BE2C (cell line): ENCODE measurements around the gene LAPTM4A.
A peak's percentile ranks its signal among the peaks of the same experiment; 100 is the strongest.

Source experiments
- DNase-seq: peaks from one replicate; pipeline ENCODE4 v3.0.0-alpha.2; 2020
- H3K27me3 ChIP-seq: fragments of 250-450 bp; sonication (Bioruptor Pico); 2 replicates; pipeline ENCODE4 v1.5.1; 2020; ENCODE audit warnings: mild to moderate bottlenecking
- H3K36me3 ChIP-seq: fragments of 250-450 bp; sonication (Bioruptor Pico); 2 replicates; pipeline ENCODE4 v1.5.1; 2020; ENCODE audit warnings: mild to moderate bottlenecking
- H3K4me1 ChIP-seq: fragments of 250-450 bp; sonication (Bioruptor Pico); 2 replicates; pipeline ENCODE4 v1.5.1; 2020
- H3K4me3 ChIP-seq: 2 replicates; pipeline ENCODE4 v1.5.1; 2011; ENCODE audit warnings: low read depth, low read length
- H3K9me3 ChIP-seq: fragments of 250-450 bp; sonication (Bioruptor Pico); 2 replicates; pipeline ENCODE4 v1.5.1; 2020
- CTCF ChIP-seq: IDR thresholded peaks from 2 replicates; pipeline ENCODE4 v1.5.1; 2012; ENCODE audit warnings: mild to moderate bottlenecking, low read depth, low read length

The LAPTM4A gene

GRCh38 chr2:20072436-20073158 is 21.2 kb upstream of the LAPTM4A start:
- H3K4me1 ChIP-seq, result peaks cover 21% of the 10 kb centered on the region
- no peak for DNase-seq
- no peaks in the 10 kb centered on the region for H3K27me3 ChIP-seq
- no peaks in the 10 kb centered on the region for H3K36me3 ChIP-seq
- no peak for TF ChIP-seq CTCF
- H3K4me3 ChIP-seq, result no peak overlapping the region
- H3K9me3 ChIP-seq, result no peaks in the 10 kb centered on the region

GRCh38 chr2:20071397-20072383 is 20.3 kb upstream of the LAPTM4A start:
- Histone ChIP-seq H3K4me3 (peak overlapping the region; percentile 34; the same call in 1 of the 2 replicates), H3K9me3 (no peaks in the 10 kb centered on the region), H3K27me3 (no peaks in the 10 kb centered on the region), H3K36me3 (no peaks in the 10 kb centered on the region), H3K4me1 (peaks cover 21% of the 10 kb centered on the region)
- peak; percentile 80 for DNase-seq
- no peak for TF ChIP-seq CTCF

GRCh38 chr2:20069756-20070155 is 18.3 kb upstream of the LAPTM4A start:
- TF ChIP-seq CTCF, result no peak
- Histone ChIP-seq H3K9me3 (no peaks in the 10 kb centered on the region), H3K36me3 (no peaks in the 10 kb centered on the region), H3K4me3 (no peak overlapping the region), H3K4me1 (peaks cover 33% of the 10 kb centered on the region), H3K27me3 (no peaks in the 10 kb centered on the region)
- no peak for DNase-seq

- no peak overlapping the region for H3K4me3 ChIP-seq
- H3K27me3 ChIP-seq, result no peaks in the 10 kb centered on the region
- TF ChIP-seq CTCF, result no peak
- no peak for DNase-seq
- no peaks in the 10 kb centered on the region for H3K36me3 ChIP-seq
- no peaks in the 10 kb centered on the region for H3K9me3 ChIP-seq
- peaks cover 17% of the 10 kb centered on the region for H3K4me1 ChIP-seq
Observed at GRCh38 chr2:20067992-20068584, 16.7 kb upstream of the LAPTM4A start.

GRCh38 chr2:20065885-20066602 is 14.6 kb upstream of the LAPTM4A start:
- no peaks in the 10 kb centered on the region for H3K27me3 ChIP-seq
- peak; percentile 78 for DNase-seq
- no peaks in the 10 kb centered on the region for H3K9me3 ChIP-seq
- no peak overlapping the region for H3K4me3 ChIP-seq
- peaks cover 15% of the 10 kb centered on the region for H3K4me1 ChIP-seq
- no peaks in the 10 kb centered on the region for H3K36me3 ChIP-seq
- no peak for TF ChIP-seq CTCF
